NCI-H2196 (cell line): Measurements from ENCODE around the gene FCHSD2.

Experiments used
- DNase-seq: peaks from one replicate; lab custom pipeline; 2025; ENCODE audit not compliant: unreplicated experiment; lab: John Stamatoyannopoulos, UW

FCHSD2 gene

DNA sequence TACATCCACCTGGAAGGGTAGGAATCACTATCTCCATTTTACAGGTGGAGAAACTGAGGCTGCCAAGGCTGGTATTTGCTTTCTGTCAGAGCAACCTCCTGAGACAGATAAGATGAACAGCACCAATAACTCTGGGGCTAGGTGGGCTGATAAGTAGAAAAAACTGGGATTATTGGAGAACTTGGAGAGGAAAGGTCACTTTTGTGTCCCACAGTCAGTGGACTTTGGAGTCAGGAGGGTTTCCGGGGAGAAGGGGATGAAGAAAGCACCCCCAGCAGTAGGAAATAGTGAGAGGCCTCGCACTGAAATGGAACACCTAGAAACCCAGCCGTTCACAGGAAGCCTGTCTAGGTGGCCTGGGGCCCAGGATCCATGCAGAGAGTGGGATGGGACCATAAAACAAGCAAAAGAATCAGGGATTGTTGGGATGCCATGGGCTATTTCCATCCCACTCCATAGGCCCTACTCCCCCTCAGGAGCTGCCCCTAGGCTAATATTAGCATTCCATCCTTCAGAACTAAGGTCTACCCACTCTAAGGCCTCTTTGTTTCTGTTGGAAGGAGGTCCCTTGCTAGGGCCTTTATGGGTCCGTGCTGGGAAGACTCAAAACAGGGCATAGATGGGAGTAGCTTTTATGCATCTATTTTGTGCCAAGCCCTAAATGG lies 31.0 kb upstream of the FCHSD2 start:
- DNase-seq = no peak

DNA sequence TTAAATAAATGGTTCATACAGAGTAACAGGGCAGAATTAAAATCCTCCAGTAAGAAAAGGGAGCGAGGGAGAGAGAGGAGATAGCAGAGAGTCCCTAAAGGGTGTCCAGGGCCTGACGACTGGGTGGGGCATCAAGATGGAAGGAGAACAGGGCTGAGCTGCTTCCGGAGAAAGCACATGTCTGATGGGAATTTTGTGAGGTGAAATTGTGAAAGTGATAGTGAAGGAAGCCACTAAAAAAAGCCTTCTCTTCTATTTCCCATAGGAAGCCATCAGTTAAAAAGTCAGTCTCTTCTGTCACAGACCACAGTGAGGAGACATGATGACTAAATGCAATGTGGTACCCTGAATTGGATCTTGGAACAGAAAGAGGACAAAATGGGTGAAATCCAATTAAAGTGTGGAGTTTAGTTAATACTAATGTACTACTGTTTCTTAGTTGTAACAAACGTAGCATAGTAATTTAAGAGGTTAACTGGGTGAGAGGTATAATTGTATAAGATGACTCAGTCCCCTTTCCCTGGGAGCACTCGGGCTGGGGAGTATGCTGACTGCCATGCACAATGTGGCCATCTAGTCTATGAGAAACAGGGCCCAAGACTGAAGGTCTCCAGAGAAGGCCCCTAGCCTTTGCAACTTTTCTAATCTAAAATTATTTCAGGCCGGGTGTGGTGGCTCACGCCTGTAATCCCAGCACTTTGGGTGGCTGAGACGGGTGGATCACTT lies 29.5 kb upstream of the FCHSD2 start:
- no peak for DNase-seq

DNA sequence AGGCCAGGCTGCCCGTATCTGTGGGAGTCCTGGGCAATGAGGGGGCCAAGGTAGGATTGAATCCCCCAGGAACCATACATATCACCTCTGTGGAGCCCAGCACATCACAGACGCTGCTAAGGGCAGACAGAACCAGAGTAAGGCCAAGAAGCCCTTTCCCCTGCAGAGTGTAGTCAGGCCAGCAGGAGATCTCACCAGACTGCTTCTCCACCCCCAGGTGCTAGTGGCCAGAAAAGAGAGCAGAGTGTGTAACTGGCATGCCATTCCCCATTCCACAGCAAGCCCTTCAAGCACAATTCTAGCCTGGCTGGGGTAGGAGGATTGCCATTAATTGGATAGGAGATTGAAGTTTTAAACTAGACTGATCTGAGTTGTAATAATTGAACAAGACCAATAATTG lies 28.0 kb upstream of the FCHSD2 start:
- no peak for DNase-seq

DNA sequence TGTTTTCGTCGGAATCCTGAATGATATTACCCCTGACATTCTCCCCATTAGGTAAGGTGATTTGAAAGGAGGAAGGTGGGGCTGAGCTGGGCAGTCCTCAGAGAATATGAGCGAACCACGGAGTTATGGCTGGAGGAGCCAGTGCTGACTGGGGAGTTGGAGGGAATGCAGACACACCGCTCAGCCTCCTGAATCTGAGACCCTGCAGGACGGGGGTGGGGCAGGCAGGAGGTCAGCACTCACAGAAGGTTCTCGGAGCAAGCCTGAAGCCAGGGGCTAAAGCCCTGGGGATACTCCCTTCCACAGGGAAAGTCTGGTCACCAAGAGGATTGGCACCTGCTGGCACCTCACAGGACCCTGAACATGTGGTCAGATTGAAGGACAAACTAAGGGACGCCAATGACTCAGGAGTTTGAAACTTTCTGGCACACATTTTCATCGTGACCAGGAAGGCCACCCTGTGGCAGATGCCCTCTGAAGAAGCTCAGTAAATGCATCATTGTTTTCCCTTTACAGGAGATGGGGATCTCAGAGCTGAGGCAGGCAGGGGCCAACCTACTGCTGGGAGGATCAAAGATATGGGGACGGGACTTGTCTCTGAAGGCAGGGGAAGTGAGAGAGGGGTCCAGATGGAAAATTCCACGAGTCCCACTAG lies 26.9 kb upstream of the FCHSD2 start:
- DNase-seq = no peak

DNA sequence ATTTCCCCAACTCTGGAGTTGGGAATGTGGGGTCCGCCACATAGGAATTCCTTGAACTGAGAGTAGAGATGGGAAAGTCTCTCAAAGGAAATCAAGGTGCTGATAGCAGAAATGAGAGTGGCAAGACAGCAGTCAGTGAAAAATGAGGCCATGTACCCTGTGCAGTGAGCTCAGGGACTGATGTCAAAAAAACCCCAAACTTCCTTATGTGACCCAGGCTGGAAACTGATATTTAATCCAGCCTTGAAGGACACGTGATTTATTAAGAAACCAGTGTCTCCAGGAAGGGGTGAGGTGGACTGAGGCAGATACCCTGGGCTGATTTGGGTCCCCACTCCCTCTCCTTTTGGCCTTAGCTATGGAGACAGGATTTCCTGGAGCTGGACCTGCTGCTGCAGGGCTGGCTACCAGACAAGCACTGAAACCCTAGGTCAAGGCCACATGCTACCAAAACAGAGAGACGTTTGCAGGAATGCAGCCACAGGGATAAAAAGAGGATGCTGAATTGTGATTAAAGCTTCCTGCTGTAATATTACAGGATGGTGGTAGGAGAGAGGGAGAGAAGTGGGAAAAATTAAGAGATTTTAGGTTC lies 25.3 kb upstream of the FCHSD2 start:
- DNase-seq = no peak

DNA sequence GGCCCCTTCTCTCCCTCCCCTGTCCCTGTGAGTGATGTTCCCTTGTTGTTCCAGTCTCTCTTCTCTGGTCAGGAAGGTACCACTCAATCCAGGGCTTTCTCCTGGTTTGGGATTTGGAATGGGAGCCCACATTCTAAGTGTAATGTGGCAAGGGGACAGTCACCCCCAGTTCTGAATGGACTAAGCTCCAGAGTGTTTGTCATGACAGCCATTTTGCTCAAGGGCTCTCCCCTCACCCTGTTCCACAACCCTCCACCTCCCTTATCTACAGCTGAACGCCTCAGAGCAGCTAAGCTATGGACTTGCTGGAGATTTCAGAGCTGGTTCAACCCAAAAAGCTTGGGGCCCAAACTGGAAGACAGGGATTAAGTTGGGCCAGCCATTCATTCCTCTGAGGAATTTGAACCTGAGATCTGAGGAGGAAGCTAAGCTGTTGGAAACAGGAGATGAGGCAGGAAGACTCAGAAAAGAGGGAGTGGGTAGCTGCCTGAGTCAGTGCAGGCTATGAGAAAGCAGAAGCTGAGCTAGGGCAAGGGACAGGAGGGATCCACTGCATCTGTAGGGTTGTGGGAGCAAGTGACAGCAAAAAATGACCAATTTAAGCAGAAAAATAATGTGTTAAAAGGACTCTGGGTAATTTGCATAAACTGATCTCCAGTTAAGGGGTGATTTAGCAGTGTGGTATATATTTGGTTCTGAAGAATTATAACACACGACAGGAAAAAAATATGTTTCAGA lies 22.9 kb upstream of the FCHSD2 start:
- DNase-seq = no peak

DNA sequence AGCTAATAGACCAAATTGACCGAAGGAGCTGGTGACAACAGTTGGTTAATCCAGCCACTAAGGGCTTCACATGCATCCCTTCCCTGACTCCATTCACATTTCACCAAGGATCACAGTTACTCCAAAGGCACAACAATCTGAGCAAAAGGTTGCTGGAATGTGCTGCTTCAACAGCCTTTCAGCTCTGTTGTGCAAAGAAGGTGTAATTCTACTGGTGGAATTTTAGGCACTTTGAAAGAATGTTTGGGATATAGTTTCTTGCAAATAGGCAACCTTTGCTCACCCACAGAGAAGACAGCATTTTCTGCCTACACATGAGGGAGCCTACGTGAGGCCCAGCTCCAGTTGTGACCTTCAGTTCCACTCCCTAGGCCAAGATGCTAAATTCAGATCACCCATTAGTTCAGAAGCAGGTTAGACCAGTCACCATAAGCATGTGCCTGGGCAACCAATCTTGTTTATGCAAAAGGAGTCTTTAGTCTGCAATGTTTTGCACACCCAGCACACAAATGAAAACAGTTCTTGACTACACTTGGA lies 21.6 kb upstream of the FCHSD2 start:
- DNase-seq = no peak

DNA sequence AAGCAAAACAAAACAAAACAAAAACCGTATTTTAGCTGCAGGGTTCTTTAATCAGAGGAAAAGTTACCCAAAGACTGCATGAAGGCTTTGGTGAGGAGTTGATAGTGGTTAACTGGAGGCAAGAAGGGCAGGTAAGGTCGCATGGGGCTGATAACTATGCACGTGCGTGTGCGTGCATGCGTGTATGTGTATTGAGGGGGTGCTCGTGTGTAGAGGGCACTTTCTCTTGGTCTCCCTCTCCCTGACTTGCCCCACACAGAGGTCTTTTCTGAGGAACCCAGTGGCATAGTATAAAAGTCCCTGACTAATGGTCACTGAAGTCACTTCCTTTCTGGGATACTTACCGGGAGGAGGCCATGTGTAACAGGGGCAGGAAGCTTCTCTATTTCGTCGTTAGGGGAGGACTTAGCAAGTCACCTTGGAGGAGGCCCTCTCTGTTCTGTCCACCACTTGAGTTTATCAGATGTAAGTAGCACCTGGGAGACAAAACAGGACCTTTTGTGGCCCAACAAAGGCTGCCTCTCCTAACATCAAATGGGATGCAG lies 20.1 kb upstream of the FCHSD2 start:
- no peak for DNase-seq

DNA sequence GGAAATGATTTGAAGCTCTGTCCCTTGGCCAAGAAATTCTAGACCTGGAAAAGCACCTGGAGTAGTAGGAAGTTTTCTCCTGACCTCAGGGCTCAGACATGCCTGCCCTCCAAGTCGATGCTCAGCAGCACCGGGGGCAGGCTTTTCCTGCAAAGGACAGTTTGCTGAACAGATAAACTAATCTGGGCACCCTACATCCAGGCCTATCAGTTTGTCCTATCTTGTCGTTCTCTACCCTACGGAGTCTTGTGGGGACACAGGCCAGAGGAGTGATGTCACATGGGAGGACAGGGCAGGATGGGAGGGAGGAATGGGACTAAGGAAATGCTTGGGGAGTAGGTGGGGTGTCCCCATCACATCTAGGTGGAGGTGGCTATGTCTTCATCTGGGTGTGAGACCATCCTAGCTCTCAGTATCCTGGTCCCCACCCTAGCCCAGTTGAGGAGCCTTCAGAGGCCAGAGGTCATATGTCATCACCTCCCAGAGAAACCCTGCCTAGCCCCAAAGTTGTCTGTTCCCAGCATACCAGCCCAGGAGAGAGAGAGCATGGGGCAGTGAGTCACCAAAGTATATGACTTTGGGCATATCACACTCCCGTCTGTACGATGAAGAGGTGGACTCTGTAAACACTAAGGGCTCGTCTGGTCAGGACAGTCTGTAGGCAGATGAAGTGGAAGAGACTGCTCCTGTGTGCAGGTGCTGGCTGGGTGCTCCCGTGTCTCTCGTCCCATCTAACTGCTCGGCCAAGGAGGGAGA lies 18.1 kb upstream of the FCHSD2 start:
- no peak for DNase-seq

DNA sequence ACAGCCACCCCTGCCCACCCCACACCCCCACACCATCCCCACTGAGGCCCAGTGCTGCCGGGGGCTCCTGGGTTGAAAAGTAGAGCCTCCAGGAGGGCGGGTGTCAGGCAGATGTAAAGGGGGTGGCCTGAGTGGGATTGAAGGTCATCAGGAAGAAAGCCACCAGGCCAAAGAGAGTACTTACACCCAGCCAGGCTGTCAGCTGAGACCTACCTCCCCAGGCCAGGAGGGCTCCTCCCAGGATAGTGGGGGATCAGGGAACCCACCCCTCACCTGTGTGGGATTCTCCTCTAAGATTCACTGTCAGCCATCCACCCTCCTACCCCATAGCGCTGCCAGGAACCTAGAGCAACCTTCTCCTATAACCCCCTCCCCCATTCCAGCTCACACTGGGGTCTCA lies 17.2 kb upstream of the FCHSD2 start:
- DNase-seq = no peak

DNA sequence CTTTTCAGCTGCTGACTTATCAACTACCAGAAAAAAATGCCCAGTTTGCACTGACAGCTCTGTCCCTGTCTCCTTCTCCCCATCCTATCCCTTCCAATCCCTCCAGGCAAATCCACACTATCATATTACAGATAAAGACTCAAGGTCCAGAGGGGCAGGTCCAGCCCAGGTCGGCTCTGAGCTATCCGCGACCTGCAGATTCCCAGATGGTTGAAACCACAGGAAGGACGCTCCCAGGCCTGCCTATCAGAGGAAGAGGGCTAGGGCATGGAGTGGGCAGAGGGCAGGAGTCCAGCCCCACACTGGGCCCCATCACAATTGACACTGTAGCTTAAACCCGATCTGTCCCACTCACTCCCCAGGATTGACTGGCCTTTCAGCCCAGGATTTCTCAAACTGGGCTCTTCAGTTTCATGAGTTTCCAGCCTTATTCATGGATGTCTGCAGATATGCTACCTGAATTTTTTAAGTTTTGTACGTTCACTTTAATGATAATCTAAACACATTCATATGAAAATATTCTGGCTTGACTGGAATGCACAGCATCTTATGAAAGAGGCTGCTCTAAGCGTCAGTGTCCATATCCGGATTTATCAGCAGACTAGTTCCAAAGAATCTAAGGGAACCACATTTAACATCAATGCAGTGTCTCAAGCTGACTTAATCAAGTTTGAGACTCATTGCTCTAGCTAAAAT lies 16.4 kb upstream of the FCHSD2 start:
- no peak for DNase-seq

DNA sequence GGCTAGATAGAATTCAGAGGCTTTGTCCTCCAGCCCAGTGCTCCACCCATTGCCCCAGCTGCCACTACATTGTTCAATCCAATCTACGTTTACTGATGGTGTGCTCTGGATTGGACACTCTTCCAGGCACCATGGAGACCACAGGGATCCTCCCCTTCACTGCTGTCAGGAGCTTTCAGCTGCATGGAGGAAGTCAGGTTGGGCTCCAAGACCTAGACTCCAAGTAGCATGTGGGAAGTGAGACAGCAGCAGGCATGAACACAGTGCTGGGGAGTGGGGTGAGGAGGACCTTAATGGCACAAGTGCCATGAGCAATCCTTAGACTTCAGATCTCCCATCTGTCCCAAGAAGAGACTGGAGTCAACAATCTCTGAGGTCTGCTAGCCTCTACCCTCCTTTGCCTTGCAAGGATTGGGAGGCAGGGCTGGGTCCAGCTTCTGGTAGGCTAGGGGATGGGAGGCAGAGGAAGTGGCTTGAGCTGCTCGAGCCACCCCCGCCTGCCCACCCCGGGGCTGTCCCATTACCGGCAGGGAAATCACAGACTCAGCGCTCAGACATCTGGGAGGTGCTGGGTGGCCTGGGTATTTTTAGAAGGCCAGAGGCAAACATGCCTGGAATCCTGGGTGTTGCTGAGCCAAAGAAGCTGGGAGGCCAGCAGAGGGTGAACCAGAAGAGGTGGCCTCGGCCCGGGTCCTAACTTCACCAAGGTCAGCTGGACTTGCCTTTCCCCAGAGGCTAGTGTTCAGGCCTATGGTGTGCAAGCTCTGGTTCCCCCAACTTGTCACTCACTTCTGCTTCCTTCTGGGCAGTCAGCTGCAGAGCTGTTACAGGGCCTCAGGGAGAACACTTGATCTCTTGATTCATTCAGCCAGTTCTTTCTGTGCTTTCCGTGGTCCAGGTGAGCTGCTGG lies 15.2 kb upstream of the FCHSD2 start:
- DNase-seq = no peak

DNA sequence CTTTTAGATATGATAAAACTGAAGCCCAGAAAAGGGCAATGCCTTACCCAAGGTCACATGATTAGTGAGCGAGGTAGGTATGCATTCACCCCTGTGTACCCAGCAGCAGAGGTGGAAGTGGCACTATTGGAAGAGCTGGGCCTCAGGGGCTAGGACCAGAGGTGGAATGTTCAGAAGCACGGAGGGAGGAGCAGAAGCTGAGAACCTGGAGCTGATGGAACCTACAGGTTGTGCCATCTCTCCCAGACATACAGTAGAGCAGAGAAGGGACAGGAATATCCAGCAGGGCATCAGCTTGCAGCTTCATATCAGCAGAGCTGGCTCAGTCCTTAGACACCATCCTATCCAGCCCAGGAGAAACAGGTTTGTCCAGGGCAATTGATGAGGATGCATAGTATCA lies 14.6 kb upstream of the FCHSD2 start:
- no peak for DNase-seq

DNA sequence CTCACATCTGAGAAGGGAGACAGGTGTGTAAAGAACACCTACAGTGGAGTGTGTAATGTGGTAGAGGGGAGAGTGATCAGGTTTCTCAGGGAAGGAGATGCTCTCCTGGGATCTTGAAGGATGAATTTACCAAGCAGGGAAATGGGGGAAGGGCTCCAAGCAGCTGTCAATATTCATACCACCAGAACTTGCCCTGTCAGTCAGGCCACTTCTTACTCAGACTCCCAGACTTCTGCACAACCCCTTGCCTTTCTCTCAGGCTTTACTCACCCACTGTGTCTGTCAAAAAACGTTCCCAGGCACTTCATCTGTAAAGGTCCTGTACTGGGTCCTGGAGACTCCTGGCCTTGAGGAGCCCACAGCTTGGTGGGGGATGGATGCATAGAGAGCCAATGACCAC lies 14.0 kb upstream of the FCHSD2 start:
- DNase-seq = no peak

DNA sequence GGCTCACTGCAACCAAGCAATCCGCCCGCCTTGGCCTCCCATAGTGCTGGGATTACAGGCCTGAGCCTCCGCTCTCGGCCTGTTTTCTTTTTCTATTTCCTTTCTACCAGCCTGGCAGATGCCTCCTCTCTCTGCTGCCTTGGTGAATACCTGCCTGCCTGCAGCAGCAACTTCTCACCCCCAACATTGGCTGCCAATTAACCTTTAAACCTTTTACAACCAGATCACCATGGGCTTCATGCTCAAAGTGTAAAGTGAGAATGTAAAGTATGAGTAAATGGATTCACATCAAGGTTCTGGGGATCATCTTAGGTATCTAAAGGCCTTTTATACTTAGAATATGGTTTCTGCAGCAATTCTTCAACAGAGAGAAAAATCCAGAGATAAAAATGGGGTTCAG lies 13.0 kb upstream of the FCHSD2 start:
- DNase-seq = no peak

DNA sequence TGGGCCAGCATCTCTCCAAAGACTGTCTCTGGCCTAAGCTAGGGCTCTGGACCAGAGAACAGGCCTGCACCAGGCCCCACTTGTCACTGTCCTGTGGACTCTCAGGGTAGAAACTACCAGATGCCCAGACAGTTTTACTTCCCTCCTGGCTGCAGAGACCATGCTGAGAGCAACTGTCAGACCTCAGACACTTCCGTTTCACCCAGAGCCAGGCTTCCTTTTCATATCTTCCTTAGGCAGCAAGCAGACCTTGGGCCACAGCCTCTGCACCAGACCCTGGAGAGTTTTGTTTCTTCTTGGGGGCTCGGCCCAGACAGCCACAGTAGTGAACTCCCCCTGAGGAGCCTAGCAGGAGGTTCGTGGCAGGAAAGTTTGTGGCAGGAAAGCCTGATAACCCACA lies 12.1 kb upstream of the FCHSD2 start:
- no peak for DNase-seq

DNA sequence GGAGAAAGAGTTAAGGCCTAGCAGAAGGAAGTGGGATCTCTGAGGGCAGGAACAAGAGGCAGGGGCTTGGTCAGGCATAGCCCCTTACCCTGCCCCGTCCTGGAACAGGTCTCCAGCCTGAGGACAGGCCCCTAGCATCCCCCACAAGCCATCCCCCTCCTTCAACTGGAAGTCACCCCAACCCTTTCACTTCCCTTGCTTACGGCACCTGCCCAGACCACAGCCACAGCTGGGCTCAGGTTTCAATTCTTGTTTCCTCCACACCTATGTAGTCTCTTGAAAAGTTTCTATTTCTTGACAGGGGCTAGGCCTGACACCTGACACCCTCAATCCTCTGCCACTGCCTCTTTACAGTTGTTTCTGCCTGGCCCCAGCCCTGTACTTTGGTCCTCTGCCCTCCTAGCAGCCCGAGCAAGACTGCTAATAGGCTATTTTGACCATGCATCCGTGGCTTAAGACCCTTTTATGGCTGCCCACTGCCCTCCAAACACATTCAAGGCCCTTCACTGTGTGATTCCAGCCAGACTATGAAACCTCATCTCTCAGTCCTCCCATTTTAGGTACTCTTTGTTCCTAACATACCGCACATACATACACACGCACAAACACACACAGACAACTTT lies 10.9 kb upstream of the FCHSD2 start:
- no peak for DNase-seq
